HG03354 (cell line): ENCODE results near the gene MYCBP.
A peak's percentile ranks its signal among the peaks of the same experiment; 100 is the strongest.
"Not testable (repeated sequence)": the region's sequence is repeated elsewhere in the genome, so short reads cannot be mapped to it uniquely, and the experiment has no call there.

Experiments
- ATAC-seq: cut with Tn5 transposase; IDR thresholded peaks from one replicate; pipeline ENCODE4 v1.9.1; 2021; ENCODE audit warnings: mild to moderate bottlenecking; ENCODE audit not compliant: unreplicated experiment, poor library complexity, severe bottlenecking

The MYCBP gene

GRCh38 chr1:38872401-38873026 is 634 bp downstream of the MYCBP start:
- peak; percentile 30 for ATAC-seq

GRCh38 chr1:38870996-38871395 is 2.2 kb downstream of the MYCBP start:
- ATAC-seq = no peak

GRCh38 chr1:38867208-38867607 is 5.9 kb downstream of the MYCBP start:
- no peak for ATAC-seq

GRCh38 chr1:38865112-38865715 is 7.9 kb downstream of the MYCBP start:
- no peak for ATAC-seq

GRCh38 chr1:38860454-38860795 is 12.7 kb downstream of the MYCBP start:
- ATAC-seq = no peak

GRCh38 chr1:38859561-38860453 is 13.3 kb downstream of the MYCBP start, which contains the start of gene RRAGC:
Gene RRAGC, minus strand, starts transcription at chr1:38859772. Its CDS starts 126 bp downstream, at chr1:38859646.
- ATAC-seq = peak; percentile 96

- ATAC-seq = peak; percentile 25
Measured at GRCh38 chr1:38858833-38859560, 14.2 kb downstream of the MYCBP start.

GRCh38 chr1:38852780-38853179 is 20.4 kb downstream of the MYCBP start:
- ATAC-seq = no peak

- ATAC-seq = no peak
Measured at GRCh38 chr1:38848071-38848470, 25.1 kb downstream of the MYCBP start.

GRCh38 chr1:38846210-38846609 is 26.9 kb downstream of the MYCBP start:
- no peak for ATAC-seq

GRCh38 chr1:38845088-38845487 is 28.1 kb downstream of the MYCBP start:
- ATAC-seq = not testable (repeated sequence)

- ATAC-seq = no peak
Measured at GRCh38 chr1:38840281-38840680, 32.9 kb downstream of the MYCBP start.

GRCh38 chr1:38839363-38839762 is 33.8 kb downstream of the MYCBP start:
- no peak for ATAC-seq

GRCh38 chr1:38836316-38836715 is 36.8 kb downstream of the MYCBP start:
- ATAC-seq = not testable (repeated sequence)

- no peak for ATAC-seq
Measured at GRCh38 chr1:38834937-38835827, 38.0 kb downstream of the MYCBP start.

GRCh38 chr1:38834221-38834782 is 38.8 kb downstream of the MYCBP start:
- no peak for ATAC-seq

GRCh38 chr1:38833146-38833545 is 40.0 kb downstream of the MYCBP start:
- ATAC-seq = no peak

GRCh38 chr1:38832370-38832734 is 40.8 kb downstream of the MYCBP start:
- ATAC-seq = no peak
